Testis (tissue), 3 donors: ENCODE results near the gene RASD1. TPM values are rescaled to one million over a fixed set of nuclear protein-coding genes. Genes with fewer than 3 reads are reported as not detected.

Experiments
- DNase-seq: peaks from one replicate; pipeline ENCODE4 v3.0.0-alpha.2; 2019
- H3K27ac ChIP-seq, 2 donors: fragments of 200-600 bp; sonication (generic); one replicate each; pipeline ENCODE4 v1.5.1; 2019
- H3K27me3 ChIP-seq: fragments of 200-600 bp; sonication (generic); one replicate; pipeline ENCODE4 v1.5.1; 2019
- H3K36me3 ChIP-seq: fragments of 200-600 bp; sonication (generic); one replicate; pipeline ENCODE4 v1.5.1; 2017; ENCODE audit warnings: low read depth; ENCODE audit errors: missing control alignments
- H3K4me1 ChIP-seq: fragments of 200-600 bp; sonication (generic); one replicate; pipeline ENCODE4 v1.5.1; 2019
- H3K4me3 ChIP-seq, 2 donors: fragments of 200-600 bp; sonication (generic); one replicate each; pipeline ENCODE4 v1.5.1; 2017 to 2019
- H3K9me3 ChIP-seq: fragments of 200-600 bp; sonication (generic); one replicate; pipeline ENCODE4 v1.5.1; 2017
- CTCF ChIP-seq, 3 experiments: fragments of 450-650 bp in 2 of 3; fragments of 200-600 bp in 1 of 3; sonication (generic) in 1 of 3; IDR thresholded peaks; one replicate each; pipeline ENCODE4 v1.5.1; 2016 to 2019; ENCODE audit warnings: antibody characterized with exemption in 3 of 3, mild to moderate bottlenecking in 2 of 3, moderate library complexity in 1 of 3
- POLR2A ChIP-seq: fragments of 450-650 bp; IDR thresholded peaks from one replicate; pipeline ENCODE4 v1.6.1; 2017; ENCODE audit warnings: antibody characterized with exemption, mild to moderate bottlenecking, moderate library complexity
- WGBS, 2 donors: methylation state at CpG; one replicate each; pipeline ENCODE4 v1.1.5; 2018; 5-methylcytosine and 5-hydroxymethylcytosine counted together
- intact Hi-C: fragments of 100-400 bp; cut with DNase I; formaldehyde crosslinking; loops from one replicate; pipeline ENCODE4 v1.15.1; 2023; ENCODE audit warnings: low total_unique reads
- polyA plus RNA-seq: library from polyadenylated mRNA; stranded (reverse); fragments of 350-450 nt; fragmentation: Illumina TruSeq; extraction: RNeasy Lipid Tissue Mini Kit (QIAGEN cat#74804); gene quantifications from one replicate; pipeline ENCODE4 v1.2.3, GENCODE V29; 2014; ENCODE audit warnings: low read depth, low replicate concordance; ENCODE audit not compliant: insufficient read depth
- total RNA-seq, 2 donors: library from RNA; depleted of rRNA; stranded (reverse); fragments of >200 nt; gene quantifications; one replicate each; pipeline ENCODE4 v1.2.3, GENCODE V29; 2016

The RASD1 gene
- total and polyA plus RNA-seq, 3 donors from 2014 or later = 50.1 to 129 (median 99.7) TPM

DNA sequence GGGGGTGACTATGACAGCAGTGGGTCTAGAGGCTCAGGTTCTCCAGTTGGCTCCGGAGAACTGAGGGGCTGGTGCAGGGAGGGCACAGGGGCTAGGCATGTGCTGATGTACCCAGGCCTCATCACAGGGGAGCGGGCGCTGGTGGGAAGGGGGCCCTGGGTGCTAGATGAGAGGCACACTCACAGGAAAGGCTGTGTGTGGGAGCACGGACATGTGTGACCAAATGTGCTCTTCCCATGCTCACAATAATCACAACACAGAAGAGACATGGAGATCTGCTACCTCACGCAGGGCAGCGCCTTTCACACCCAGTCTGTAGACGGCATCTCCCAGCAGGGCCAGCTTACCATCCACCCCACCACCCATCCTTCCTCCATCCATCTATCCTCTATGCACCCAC, 17.4 kb upstream of the RASD1 start:
- no peaks in the 10 kb centered on the region for H3K36me3 ChIP-seq
- 97 to 100% methylated on average over 7 of the region's 7 CpGs for WGBS, 2 donors
- peaks cover 3% of the 10 kb centered on the region for H3K4me1 ChIP-seq
- no peak for TF ChIP-seq CTCF (IDR thresholded peaks at IDR 0.05)
- TF ChIP-seq POLR2A = no peak
- no peak for DNase-seq
- intact Hi-C loops = no loop called here
- no peaks in the 10 kb centered on the region for H3K27me3 ChIP-seq
- H3K27ac ChIP-seq = no peak overlapping the region
- no peaks in the 10 kb centered on the region for H3K9me3 ChIP-seq
- H3K4me3 ChIP-seq = no peak overlapping the region

GRCh38 chr17:17512866-17513265, 16.7 kb upstream of the RASD1 start:
- no peaks in the 10 kb centered on the region for H3K9me3 ChIP-seq
- no peak overlapping the region for H3K4me3 ChIP-seq
- peaks cover 3% of the 10 kb centered on the region for H3K4me1 ChIP-seq
- intact Hi-C loops = no loop called here
- H3K27me3 ChIP-seq = no peaks in the 10 kb centered on the region
- no peak overlapping the region for H3K27ac ChIP-seq
- WGBS, 2 donors = 89 to 94% methylated on average over 4 to 5 of the region's 5 CpGs
- TF ChIP-seq POLR2A (no peak), CTCF (IDR thresholded peaks at IDR 0.05) (no peak)
- no peak for DNase-seq
- no peaks in the 10 kb centered on the region for H3K36me3 ChIP-seq

DNA sequence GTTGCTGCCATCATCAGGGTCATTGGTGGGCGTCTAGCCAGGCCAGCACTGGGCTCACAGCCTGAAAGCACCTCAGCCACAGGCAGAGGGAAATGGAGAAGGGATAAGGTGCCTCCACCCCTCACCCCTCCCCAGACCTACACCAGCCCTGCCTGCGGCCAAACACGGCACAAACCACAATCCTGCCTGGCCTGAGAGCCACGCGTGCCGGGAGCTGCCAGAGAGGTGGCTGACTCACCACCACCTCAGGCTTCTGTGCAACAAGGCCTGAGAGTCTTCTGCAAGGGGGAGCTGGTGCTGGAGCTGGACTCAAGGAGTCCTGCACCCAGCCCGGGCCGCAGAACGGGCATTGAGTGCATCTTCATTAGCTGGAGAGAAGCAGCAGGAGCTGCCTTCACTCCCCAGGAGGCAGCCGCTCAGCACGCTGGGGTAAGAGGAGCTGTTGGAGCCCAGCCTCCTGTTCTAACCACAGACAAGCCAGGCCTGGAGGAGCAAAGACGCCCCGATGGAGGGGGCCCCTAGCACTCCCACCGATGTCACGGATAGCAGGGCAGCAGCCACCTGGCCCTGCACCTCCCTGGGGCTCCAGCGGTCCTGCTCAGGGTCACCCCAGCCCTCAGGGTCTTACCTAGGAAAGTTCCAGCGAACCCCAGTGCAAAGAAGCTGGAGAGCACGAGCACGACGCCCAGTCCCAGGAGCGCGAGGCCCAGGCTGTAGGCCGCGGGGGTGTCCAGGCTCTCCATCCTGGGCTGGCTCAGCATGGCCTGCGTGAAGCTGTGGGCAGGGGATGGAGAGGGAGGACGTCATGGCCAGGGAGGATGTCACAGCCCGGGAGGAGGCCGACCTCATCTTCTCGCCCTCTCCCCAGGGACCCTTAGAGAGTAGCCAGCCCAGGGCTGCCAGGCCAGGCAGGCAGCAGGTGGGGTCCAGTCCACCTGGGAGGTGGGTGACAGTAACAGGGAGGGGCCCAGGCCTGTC, 16.0 kb upstream of the RASD1 start:
- no peaks in the 10 kb centered on the region for H3K27me3 ChIP-seq
- no peak overlapping the region for H3K27ac ChIP-seq
- no peaks in the 10 kb centered on the region for H3K9me3 ChIP-seq
- intact Hi-C loops = no loop called here
- H3K4me3 ChIP-seq = no peak overlapping the region
- H3K36me3 ChIP-seq = no peaks in the 10 kb centered on the region
- TF ChIP-seq CTCF (IDR thresholded peaks at IDR 0.05) (no peak), POLR2A (no peak)
- peaks cover 3% of the 10 kb centered on the region for H3K4me1 ChIP-seq
- no peak for DNase-seq
- 70 to 75% methylated on average over 5 to 21 of the region's 29 CpGs for WGBS, 2 donors

DNA sequence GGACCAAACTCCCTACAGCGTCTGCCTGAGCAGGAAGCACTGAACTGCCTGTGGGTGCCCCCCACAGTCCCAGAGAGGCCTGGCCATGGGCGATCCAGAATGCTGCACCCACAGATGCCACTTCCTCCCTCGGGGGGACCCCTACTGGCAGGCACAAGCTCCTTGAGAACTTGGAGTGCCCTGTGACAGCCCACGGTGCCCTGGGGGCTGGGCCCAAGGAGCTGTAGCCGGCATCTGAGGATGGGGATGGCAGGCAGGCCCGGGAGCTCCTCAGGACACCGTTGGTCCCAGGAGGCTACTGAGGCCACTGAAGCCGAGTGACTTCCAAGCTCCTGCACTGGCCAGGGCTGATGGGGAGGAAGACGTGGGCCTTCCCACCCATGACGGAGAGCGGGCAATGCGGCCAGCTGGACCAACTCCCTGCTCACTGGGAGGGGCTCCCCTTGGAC, 15.1 kb upstream of the RASD1 start:
- intact Hi-C loops = no loop called here
- Histone ChIP-seq H3K9me3 (no peaks in the 10 kb centered on the region), H3K36me3 (no peaks in the 10 kb centered on the region), H3K4me1 (peaks cover 3% of the 10 kb centered on the region), H3K27me3 (no peaks in the 10 kb centered on the region), H3K27ac (no peak overlapping the region), H3K4me3 (no peak overlapping the region)
- TF ChIP-seq CTCF (IDR thresholded peaks at IDR 0.05) (no peak), POLR2A (no peak)
- 87 to 88% methylated on average over 1 to 12 of the region's 12 CpGs for WGBS, 2 donors
- DNase-seq = no peak
